Measurements from ENCODE around the gene RBM26. TPM values are rescaled to one million over a fixed set of nuclear protein-coding genes. Genes with fewer than 3 reads are reported as not detected.

RBM26 gene
- total RNA-seq, 1 experiment from 2014 or later = 60.4 TPM

DNA sequence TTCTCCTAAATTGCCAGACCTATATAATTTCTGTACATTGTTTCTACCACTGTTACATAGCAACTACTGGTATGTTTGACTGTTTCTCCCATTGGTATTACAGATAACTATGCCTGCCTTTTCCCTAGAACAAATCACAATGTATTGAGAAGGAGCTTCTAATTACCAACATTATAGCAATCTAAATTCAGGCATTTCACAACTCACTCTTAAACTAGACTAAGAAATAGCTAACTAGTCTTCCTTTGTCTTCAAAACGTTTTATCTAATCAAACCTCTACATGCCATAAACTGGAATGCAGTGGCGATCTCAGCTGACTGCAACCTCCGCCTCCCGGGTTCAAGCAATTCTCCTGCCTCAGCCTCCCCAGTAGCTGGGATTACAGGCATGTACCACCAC is 18.2 kb downstream of the RBM26 start:
- H3K27ac Mint-ChIP-seq (ENCODE audit: unreplicated experiment) = peak overlapping the region; percentile 27
- H3K4me1 Mint-ChIP-seq (ENCODE audit: low read depth, unreplicated experiment) = peaks cover 27% of the 10 kb centered on the region
- TF ChIP-seq CTCF (IDR thresholded peaks at IDR 0.05; ENCODE audit: insufficient read depth in 1 of 2, low read depth in 1 of 2, low read length in 1 of 2, severe bottlenecking in 1 of 2, unreplicated experiment in 1 of 2) = no peak
- CTCF ChIA-PET = no interaction called here
- POLR2A ChIA-PET = no interaction called here
- no TSS peak for BruUV-seq (replicated peaks)
- H3K36me3 Mint-ChIP-seq (ENCODE audit: insufficient read depth, unreplicated experiment) = peaks cover 22% of the 10 kb centered on the region
- no peaks in the 10 kb centered on the region for H3K27me3 Mint-ChIP-seq (ENCODE audit: insufficient read depth, unreplicated experiment)
- Histone ChIP-seq H3K36me3 (ENCODE audit: control insufficient read depth, insufficient read depth, low read length) (no peaks in the 10 kb centered on the region), H3K4me3 (ENCODE audit: low read depth, low read length) (no peak overlapping the region), H3K27me3 (replicated peaks; ENCODE audit: control insufficient read depth, insufficient read depth, low read length) (no peaks in the 10 kb centered on the region), H3K9me3 (0 out of 2 replicates have a peak, but pooled peaks cover 4% of the 10 kb centered on the region), H3K4me1 (peaks cover 21% of the 10 kb centered on the region)
- no peak overlapping the region for H3K4me3 Mint-ChIP-seq (ENCODE audit: unreplicated experiment)
- peaks cover 10% of the 10 kb centered on the region for H3K9me3 Mint-ChIP-seq (ENCODE audit: unreplicated experiment)
- no peak for DNase-seq
- intact Hi-C loops (cut with micrococcal nuclease; ENCODE audit: unreplicated experiment) = no loop called here

DNA sequence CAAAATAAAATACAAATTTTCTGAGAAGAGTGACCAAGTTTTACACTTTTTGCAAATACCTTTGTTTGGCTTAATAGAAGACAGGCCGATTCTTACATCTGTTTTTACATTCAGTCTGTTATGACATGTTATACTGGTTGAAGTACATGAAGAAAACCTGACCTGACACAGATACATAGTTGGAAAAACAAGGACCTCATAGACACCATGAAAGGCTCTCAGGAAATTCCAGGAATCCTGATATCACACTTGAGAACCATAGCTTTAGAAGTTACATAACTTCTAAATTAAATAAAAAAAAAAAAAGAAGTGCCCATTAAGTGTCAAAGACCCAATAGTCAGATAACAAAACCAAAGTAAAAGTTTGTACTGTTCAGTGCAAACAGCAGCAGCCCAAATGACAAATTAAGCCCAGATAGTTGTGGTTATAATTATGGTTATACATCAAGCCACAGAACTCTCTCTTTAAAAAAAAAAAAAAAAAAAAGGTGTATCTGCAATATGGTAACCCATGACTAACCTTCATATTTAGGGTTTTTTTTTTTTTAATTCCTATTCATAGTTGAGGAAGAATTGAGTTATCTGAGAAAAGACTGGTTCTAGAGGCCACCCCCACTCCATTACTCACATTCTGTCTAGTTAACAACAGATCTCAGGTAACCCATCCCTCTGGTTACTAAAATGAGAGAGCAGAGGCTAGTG is 19.8 kb downstream of the RBM26 start:
- Mint-ChIP-seq H3K4me3 (ENCODE audit: unreplicated experiment) (no peak overlapping the region), H3K9me3 (ENCODE audit: unreplicated experiment) (peaks cover 10% of the 10 kb centered on the region), H3K36me3 (ENCODE audit: insufficient read depth, unreplicated experiment) (peaks cover 27% of the 10 kb centered on the region), H3K4me1 (ENCODE audit: low read depth, unreplicated experiment) (peaks cover 38% of the 10 kb centered on the region), H3K27me3 (ENCODE audit: insufficient read depth, unreplicated experiment) (no peaks in the 10 kb centered on the region), H3K27ac (ENCODE audit: unreplicated experiment) (no peak overlapping the region)
- CTCF ChIA-PET = interaction anchor here (1.0 kb wide), 1 partner anchor 8 kb away, joined by 3 read pairs; no protein-coding TSS in a partner anchor
- DNase-seq = no peak
- no TSS peak for BruUV-seq (replicated peaks)
- Histone ChIP-seq H3K4me3 (ENCODE audit: low read depth, low read length) (no peak overlapping the region), H3K4me1 (peaks cover 35% of the 10 kb centered on the region), H3K36me3 (ENCODE audit: control insufficient read depth, insufficient read depth, low read length) (no peaks in the 10 kb centered on the region), H3K9me3 (0 out of 2 replicates have a peak, but pooled peaks cover 4% of the 10 kb centered on the region), H3K27me3 (replicated peaks; ENCODE audit: control insufficient read depth, insufficient read depth, low read length) (no peaks in the 10 kb centered on the region)
- intact Hi-C loops (cut with micrococcal nuclease; ENCODE audit: unreplicated experiment) = no loop called here
- POLR2A ChIA-PET = no interaction called here
- TF ChIP-seq CTCF (IDR thresholded peaks at IDR 0.05; ENCODE audit: insufficient read depth in 1 of 2, low read depth in 1 of 2, low read length in 1 of 2, severe bottlenecking in 1 of 2, unreplicated experiment in 1 of 2) = no peak

DNA sequence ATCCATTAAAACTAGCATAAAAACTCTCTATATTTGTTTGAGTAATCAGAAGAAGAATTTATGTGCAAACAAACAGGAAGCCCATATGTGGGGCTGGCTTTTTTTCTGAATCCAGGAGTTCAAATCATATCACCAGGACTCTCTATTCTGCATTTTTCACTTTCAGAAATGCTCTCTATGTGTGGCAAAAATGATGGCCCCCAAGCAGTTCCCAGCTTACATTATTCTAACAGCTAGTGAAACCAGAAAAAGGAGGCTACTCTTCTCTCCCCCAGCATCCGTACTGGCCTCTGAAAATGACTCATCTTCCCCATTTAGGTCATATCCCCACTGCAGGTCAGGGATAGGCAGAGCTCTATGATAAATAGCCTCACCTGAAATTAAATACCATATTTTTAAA is 20.4 kb downstream of the RBM26 start:
- Histone ChIP-seq H3K36me3 (ENCODE audit: control insufficient read depth, insufficient read depth, low read length) (no peaks in the 10 kb centered on the region), H3K4me1 (peaks cover 41% of the 10 kb centered on the region), H3K9me3 (0 out of 2 replicates have a peak, but pooled peaks cover 4% of the 10 kb centered on the region), H3K4me3 (ENCODE audit: low read depth, low read length) (no peak overlapping the region), H3K27me3 (replicated peaks; ENCODE audit: control insufficient read depth, insufficient read depth, low read length) (no peaks in the 10 kb centered on the region)
- Mint-ChIP-seq H3K4me1 (ENCODE audit: low read depth, unreplicated experiment) (peaks cover 43% of the 10 kb centered on the region), H3K27me3 (ENCODE audit: insufficient read depth, unreplicated experiment) (no peaks in the 10 kb centered on the region), H3K36me3 (ENCODE audit: insufficient read depth, unreplicated experiment) (peaks cover 31% of the 10 kb centered on the region), H3K9me3 (ENCODE audit: unreplicated experiment) (peaks cover 10% of the 10 kb centered on the region), H3K4me3 (ENCODE audit: unreplicated experiment) (no peak overlapping the region), H3K27ac (ENCODE audit: unreplicated experiment) (no peak overlapping the region)
- no peak for TF ChIP-seq CTCF (IDR thresholded peaks at IDR 0.05; ENCODE audit: insufficient read depth in 1 of 2, low read depth in 1 of 2, low read length in 1 of 2, severe bottlenecking in 1 of 2, unreplicated experiment in 1 of 2)
- no peak for DNase-seq
- ChIA-PET POLR2A (no interaction called here), CTCF (interaction anchor here (1.0 kb wide), 1 partner anchor 8 kb away, joined by 3 read pairs; no protein-coding TSS in a partner anchor)
- intact Hi-C loops (cut with micrococcal nuclease; ENCODE audit: unreplicated experiment) = no loop called here
- no TSS peak for BruUV-seq (replicated peaks)

All from Caco-2 (cell line).